Skeletal muscle tissue (tissue), 4 donors: ENCODE data around the gene KCTD11. TPM values are rescaled to one million over a fixed set of nuclear protein-coding genes. Genes with fewer than 3 reads are reported as not detected.

Experiments used
- H3K27ac ChIP-seq: one replicate; pipeline ENCODE4 v1.7.0; 2013; ENCODE audit warnings: mild to moderate bottlenecking, low read depth, low read length, inconsistent platforms
- H3K27me3 ChIP-seq, 3 donors: one replicate each; pipeline ENCODE4 v1.7.0; 2013; ENCODE audit warnings: low read length in 3 of 3; ENCODE audit not compliant: control insufficient read depth in 3 of 3, insufficient read depth in 3 of 3
- H3K36me3 ChIP-seq, 3 donors: one replicate each; pipeline ENCODE4 v1.7.0; 2013; ENCODE audit warnings: low read length in 3 of 3; ENCODE audit not compliant: control insufficient read depth in 3 of 3, insufficient read depth in 3 of 3
- H3K4me1 ChIP-seq, 3 donors: one replicate each; pipeline ENCODE4 v1.7.0; 2013; ENCODE audit warnings: low read length in 3 of 3, mild to moderate bottlenecking in 3 of 3; ENCODE audit not compliant: control insufficient read depth in 3 of 3, insufficient read depth in 3 of 3
- H3K4me3 ChIP-seq, 3 donors: one replicate each; pipeline ENCODE4 v1.7.0; 2013; ENCODE audit warnings: low read length in 3 of 3
- H3K9ac ChIP-seq, 3 donors: one replicate each; pipeline ENCODE4 v1.7.0; 2013; ENCODE audit warnings: low read length in 3 of 3, mild to moderate bottlenecking in 3 of 3, moderate library complexity in 2 of 3, low read depth in 1 of 3
- H3K9me3 ChIP-seq, 3 donors: one replicate each; pipeline ENCODE4 v1.7.0; 2013; ENCODE audit warnings: low read length in 3 of 3; ENCODE audit not compliant: control insufficient read depth in 3 of 3
- total RNA-seq: library from RNA; depleted of rRNA; stranded (reverse); fragments of >200 nt; gene quantifications from one replicate; pipeline ENCODE4 v1.2.3, GENCODE V29; 2014
- donor health status: Osteomylitis.

Gene KCTD11
- total RNA-seq, 1 donor from 2014 or later = 4.2 TPM

DNA sequence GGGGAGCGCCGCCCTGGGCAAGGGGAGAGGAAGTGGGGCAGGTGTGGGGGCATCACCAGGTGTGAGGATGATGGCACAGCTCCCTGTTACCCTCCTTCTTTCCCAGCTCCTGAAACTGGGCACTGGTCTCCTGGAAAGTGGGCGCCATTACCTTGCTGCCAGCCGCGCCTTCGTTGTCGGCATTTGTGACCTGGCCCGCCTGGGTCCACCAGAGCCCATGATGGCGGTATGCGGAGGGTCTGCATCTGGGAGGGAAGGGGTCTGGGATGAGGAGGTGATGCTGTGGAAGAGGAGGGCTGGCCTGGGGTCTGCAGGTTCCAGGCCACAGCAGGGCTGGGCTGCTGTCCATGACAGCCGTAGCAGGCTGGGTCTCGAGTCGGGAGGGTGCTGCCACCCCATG lies 10.1 kb upstream of the KCTD11 start:
- H3K27me3 ChIP-seq = peaks cover 15 to 36% (median 25%) of the 10 kb centered on the region in 3 donors

DNA sequence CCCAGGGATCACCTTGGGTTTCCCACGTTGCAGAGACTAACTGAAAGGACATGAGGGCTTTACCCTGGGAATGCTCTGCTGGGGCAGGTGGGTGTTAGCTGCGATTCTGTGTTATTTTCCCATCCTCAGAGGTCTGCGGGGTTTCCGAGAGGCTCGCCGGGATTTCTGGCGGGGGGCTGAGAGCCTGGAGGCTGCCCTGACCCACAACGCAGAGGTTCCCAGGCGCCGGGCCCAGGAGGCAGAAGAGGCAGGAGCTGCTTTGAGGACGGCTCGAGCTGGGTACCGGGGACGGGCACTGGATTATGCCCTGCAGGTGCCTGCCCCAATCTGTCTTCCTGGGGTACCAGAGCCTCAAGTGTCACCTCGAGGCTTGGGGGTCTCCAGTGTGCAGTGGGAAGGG lies 8.7 kb upstream of the KCTD11 start:
- Histone ChIP-seq H3K4me3 (no peak overlapping the region), H3K4me1 (peaks cover 17 to 24% (median 19%) of the 10 kb centered on the region in 3 donors), H3K36me3 (no peaks in the 10 kb centered on the region), H3K9me3 (no peaks in the 10 kb centered on the region), H3K27ac (no peak overlapping the region), H3K27me3 (peaks cover 8 to 25% (median 20%) of the 10 kb centered on the region in 3 donors), H3K9ac (no peak overlapping the region)

More for the DNA sequence above, 10.1 kb upstream of the KCTD11 start:
- Histone ChIP-seq H3K9me3 (no peaks in the 10 kb centered on the region), H3K9ac (no peak overlapping the region), H3K4me3 (no peak overlapping the region), H3K36me3 (no peaks in the 10 kb centered on the region), H3K4me1 (peaks cover 3 to 10% (median 7%) of the 10 kb centered on the region in 3 donors), H3K27ac (no peak overlapping the region)

DNA sequence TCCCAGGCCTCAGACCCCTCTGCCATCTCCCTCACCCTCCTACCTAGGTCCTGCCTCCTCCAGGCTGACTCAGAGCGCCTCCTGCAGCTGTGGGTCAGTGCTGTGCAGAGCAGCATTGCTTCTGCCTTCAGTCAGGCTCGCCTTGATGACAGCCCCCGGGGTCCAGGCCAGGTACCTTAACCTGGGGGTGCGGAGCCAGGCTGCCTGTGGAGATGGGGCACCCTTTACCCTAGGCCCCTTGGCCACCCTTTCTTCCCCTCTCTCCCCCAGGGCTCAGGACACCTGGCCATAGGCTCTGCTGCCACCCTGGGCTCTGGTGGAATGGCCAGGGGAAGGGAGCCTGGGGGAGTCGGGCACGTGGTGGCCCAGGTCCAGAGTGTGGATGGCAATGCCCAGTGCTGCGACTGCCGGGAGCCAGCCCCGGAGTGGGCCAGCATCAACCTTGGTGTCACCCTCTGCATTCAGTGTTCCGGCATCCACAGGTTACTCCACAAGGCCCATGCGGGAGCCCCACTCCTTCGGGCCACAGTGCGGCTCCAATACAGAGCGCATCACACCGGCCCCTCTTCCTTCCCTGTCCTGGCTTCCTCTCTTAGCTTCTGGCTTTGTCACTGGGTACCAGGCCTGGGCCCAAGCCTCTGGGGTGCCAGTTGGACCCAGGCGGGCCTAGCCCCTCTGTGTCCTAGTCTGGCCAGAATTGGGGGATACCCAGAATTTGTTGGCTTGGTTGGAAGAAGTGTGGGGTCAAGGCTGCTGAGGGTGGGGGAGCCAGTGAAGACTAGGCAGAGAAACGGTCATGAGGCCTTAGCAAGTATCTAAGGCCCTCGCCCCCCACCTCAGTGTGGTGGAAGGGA lies 5.0 kb upstream of the KCTD11 start:
- no peak overlapping the region for H3K4me3 ChIP-seq
- H3K4me1 ChIP-seq = peaks cover 35 to 52% (median 43%) of the 10 kb centered on the region in 3 donors
- no peaks in the 10 kb centered on the region for H3K36me3 ChIP-seq
- peaks cover 3 to 11% (median 6%) of the 10 kb centered on the region in 3 donors for H3K27me3 ChIP-seq
- H3K27ac ChIP-seq = peak overlapping the region; percentile 54
- H3K9ac ChIP-seq = peak overlapping the region in 2 of 3 donors; percentile 21 to 25
- no peaks in the 10 kb centered on the region for H3K9me3 ChIP-seq

DNA sequence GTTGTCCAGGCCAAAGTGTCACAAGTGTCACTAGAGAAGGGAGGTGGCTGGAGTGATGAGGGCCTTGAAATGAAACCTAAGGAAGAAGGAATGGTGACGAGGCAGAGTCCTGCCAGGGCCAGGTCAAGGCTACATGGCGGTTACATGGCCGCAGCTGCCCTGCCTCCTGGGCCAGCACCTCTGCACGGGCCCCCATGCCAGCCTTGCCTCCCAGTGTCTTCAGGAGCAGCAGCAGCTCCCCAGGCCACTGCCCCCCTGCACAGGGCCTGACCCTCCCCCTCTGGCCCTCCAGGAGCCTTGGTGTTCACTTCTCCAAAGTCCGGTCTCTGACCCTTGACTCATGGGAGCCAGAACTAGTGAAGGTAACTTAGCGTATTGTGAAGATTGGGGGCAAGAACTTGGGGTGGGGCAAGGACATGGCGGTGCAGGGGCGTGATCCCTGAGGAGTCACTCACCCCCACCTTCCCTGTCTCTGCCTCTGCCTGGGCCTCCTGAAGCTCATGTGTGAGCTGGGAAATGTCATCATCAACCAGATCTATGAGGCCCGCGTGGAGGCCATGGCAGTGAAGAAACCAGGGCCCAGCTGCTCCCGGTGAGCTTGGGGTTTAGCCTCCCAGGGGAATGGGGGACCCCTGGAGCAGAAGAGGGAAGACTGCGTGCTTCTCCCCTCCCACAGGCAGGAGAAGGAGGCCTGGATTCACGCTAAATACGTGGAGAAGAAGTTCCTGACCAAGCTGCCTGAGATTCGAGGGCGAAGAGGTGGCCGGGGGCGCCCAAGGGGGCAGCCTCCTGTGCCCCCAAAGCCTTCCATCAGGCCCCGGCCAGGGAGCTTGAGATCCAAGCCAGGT lies 4.1 kb upstream of the KCTD11 start:
- Histone ChIP-seq H3K27me3 (peaks cover 0 to 6% (median 3%) of the 10 kb centered on the region in 3 donors), H3K4me3 (no peak overlapping the region), H3K27ac (peak overlapping the region; percentile 54), H3K4me1 (peaks cover 41 to 58% (median 49%) of the 10 kb centered on the region in 3 donors), H3K9me3 (no peaks in the 10 kb centered on the region), H3K9ac (peak overlapping the region in 1 of 3 donors; percentile 25), H3K36me3 (no peaks in the 10 kb centered on the region)

DNA sequence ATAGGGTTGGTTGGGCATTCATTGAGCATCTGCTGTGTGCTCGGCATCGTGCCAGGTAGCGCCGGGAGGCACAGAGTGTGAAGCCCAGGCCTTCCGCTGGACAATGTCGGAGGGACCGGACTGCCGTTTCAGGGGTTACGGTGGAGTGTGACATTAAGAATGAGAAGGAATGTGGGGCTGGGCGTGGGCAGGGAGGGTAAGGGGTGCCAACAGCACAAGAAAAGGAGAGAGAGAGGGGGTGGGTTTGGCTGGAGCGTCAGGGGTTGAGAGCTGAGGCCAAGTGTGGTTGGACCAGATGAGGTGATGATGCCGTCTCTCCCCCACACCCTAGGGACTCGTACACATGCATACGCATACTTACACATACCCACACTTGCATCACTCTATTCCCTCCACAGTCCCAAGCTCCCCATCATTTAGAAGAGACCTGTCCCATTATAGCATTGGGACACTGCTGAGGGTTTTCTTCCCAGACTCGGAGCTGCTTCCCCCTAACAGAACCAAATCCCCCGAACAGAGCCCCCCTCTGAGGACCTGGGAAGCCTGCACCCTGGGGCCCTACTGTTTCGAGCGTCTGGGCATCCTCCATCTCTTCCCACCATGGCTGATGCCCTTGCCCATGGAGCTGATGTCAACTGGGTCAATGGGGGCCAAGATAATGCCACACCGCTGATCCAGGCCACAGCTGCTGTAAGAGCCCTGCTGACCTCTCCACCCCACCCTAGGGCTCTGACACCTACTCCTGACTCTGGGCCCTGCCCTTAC lies 3.3 kb upstream of the KCTD11 start:
- no peaks in the 10 kb centered on the region for H3K36me3 ChIP-seq
- peak overlapping the region in 1 of 3 donors; percentile 57 for H3K9ac ChIP-seq
- H3K9me3 ChIP-seq = no peaks in the 10 kb centered on the region

DNA sequence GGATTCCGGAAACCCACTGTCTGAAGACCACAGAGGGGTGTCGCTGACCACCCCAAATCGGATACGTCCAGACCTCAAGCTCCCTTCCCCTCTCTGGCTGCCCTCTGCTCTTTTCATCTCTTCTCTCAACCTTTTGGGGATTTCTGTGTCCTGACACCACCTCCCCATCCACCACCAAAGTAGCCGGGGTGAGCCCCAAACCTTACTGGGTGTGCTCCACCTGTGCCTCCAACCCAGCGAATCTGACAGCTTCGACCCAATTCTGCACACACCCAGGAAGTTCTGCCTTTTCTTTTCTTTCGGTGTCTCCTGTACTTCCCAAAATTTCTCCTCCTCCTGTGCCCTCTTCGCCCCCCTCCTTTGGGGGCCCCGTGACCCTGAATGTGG lies 534 bp downstream of the KCTD11 start:
- peaks cover 46 to 83% (median 63%) of the 10 kb centered on the region in 3 donors for H3K4me1 ChIP-seq
- H3K36me3 ChIP-seq = no peaks in the 10 kb centered on the region
- peak overlapping the region; percentile 98 for H3K27ac ChIP-seq
- H3K9me3 ChIP-seq = no peaks in the 10 kb centered on the region
- peak overlapping the region; percentile 92 to 99 (median 92) for H3K9ac ChIP-seq
- H3K4me3 ChIP-seq = peak overlapping the region; percentile 78 to 90 (median 80)
- no peaks in the 10 kb centered on the region for H3K27me3 ChIP-seq

More for the DNA sequence above, 3.3 kb upstream of the KCTD11 start:
- H3K4me3 ChIP-seq = peak overlapping the region in 2 of 3 donors; percentile 9 to 13
- H3K4me1 ChIP-seq = peaks cover 48 to 66% (median 57%) of the 10 kb centered on the region in 3 donors
- peaks cover 0 to 3% (median 0%) of the 10 kb centered on the region in 3 donors for H3K27me3 ChIP-seq
- H3K27ac ChIP-seq = peak overlapping the region; percentile 54

DNA sequence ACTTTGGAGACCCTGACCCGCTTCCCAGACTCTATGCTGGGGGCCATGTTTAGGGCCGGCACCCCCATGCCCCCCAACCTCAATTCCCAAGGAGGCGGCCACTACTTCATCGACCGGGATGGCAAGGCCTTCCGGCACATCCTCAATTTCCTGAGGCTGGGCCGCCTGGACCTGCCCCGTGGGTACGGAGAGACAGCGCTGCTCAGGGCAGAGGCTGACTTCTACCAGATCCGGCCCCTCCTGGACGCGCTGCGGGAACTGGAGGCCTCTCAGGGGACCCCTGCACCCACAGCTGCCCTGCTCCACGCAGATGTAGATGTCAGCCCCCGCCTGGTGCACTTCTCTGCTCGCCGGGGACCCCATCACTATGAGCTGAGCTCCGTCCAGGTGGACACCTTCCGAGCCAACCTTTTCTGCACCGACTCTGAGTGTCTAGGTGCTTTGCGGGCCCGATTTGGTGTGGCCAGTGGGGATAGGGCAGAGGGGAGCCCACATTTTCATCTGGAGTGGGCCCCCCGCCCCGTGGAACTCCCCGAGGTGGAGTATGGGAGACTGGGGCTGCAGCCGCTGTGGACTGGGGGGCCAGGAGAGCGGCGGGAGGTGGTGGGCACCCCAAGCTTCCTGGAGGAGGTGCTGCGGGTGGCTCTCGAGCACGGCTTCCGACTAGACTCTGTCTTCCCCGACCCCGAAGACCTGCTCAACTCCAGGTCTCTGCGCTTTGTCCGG lies 1.1 kb downstream of the KCTD11 start:
- Histone ChIP-seq H3K4me3 (peak overlapping the region; percentile 78 to 90 (median 80)), H3K27ac (peak overlapping the region; percentile 98), H3K36me3 (no peaks in the 10 kb centered on the region), H3K9me3 (no peaks in the 10 kb centered on the region), H3K27me3 (no peaks in the 10 kb centered on the region), H3K9ac (peak overlapping the region; percentile 92 to 99 (median 92)), H3K4me1 (peaks cover 41 to 81% (median 61%) of the 10 kb centered on the region in 3 donors)

DNA sequence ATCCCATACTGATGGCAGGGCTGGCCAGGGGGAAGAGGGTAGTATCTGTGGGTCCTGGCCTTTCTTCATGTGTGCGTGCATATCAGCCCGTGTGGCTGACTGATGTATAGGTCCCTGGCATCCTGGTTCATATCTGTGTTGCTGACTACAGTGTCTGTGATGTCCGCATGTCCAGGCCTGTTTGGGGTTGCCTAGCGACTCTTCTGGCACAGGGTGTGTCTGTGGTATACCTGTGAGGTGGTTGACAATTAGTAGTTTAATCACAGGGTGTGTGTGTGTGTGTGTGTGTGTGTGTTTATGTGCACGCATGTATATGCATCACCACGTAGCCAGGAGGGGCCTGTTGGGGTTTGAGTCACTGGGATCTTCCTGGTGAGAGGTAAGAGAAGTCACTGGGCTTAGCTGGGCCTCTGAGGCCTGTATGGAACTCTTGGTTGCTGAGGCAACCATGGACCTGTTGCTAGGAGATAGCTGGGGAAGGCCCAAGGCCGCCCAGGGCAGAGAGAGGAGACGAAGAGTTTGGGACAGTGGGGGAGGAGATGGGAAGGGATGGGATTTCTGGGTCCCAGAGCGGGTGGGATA lies 2.4 kb downstream of the KCTD11 start:
- H3K9me3 ChIP-seq = no peaks in the 10 kb centered on the region
- H3K9ac ChIP-seq = peak overlapping the region in 1 of 3 donors; percentile 55
- H3K27me3 ChIP-seq = no peaks in the 10 kb centered on the region
- H3K36me3 ChIP-seq = no peaks in the 10 kb centered on the region
- H3K27ac ChIP-seq = no peak overlapping the region
- peak overlapping the region in 1 of 3 donors; percentile 40 for H3K4me3 ChIP-seq
- peaks cover 31 to 68% (median 50%) of the 10 kb centered on the region in 3 donors for H3K4me1 ChIP-seq
